Psoas muscle (tissue), 8 donors: Measurements from ENCODE around the gene ZC3H11A. TPM values are rescaled to one million over a fixed set of nuclear protein-coding genes. Genes with fewer than 3 reads are reported as not detected.
"Not testable (repeated sequence)": the region's sequence is repeated elsewhere in the genome, so short reads cannot be mapped to it uniquely, and the experiment has no call there.

Experiments used
- ATAC-seq, 4 donors: fragments of 200-7000 bp; cut with Tn5 transposase; one replicate each; pipeline ENCODE4 v1.9.1; 2020; ENCODE audit warnings: moderate library complexity in 3 of 4, mild to moderate bottlenecking in 2 of 4
- DNase-seq, 2 donors: peaks; one replicate each; pipeline ENCODE4 v3.0.0-alpha.2; 2020
- H3K27ac ChIP-seq: fragments of 200-600 bp; one replicate; pipeline ENCODE4 v1.8.0; 2022
- H3K27me3 ChIP-seq, 3 donors: fragments of 200-600 bp in 1 of 3; one replicate each; pipeline versions ENCODE4 v1.6.1 to v1.8.0; 2013 to 2022; ENCODE audit warnings: low read length in 2 of 3, mild to moderate bottlenecking in 2 of 3, moderate library complexity in 1 of 3; ENCODE audit not compliant: insufficient read depth in 3 of 3
- H3K36me3 ChIP-seq, 2 donors: fragments of 200-600 bp in 1 of 2; one replicate each; pipeline versions ENCODE4 v1.6.1 to v1.8.0; 2013 to 2022; ENCODE audit warnings: low read depth in 1 of 2, mild to moderate bottlenecking in 1 of 2, moderate library complexity in 1 of 2; ENCODE audit not compliant: insufficient read depth in 1 of 2
- H3K4me1 ChIP-seq: fragments of 200-600 bp; one replicate; pipeline ENCODE4 v1.8.0; 2022
- H3K4me3 ChIP-seq: fragments of 200-600 bp; one replicate; pipeline ENCODE4 v1.8.0; 2022; ENCODE audit warnings: mild to moderate bottlenecking
- H3K9me3 ChIP-seq: fragments of 200-600 bp; one replicate; pipeline ENCODE4 v1.8.0; 2022
- WGBS, 3 donors: extraction: QIAGEN DNeasy Blood & Tissue Kit; methylation state at CpG; one replicate each; pipeline versions ENCODE4 v1.1.6 to v1.1.7; 2013; 5-methylcytosine and 5-hydroxymethylcytosine counted together
- intact Hi-C, 2 donors: fragments of 100-400 bp; cut with DNase I; formaldehyde crosslinking; loops; one replicate each; pipeline versions ENCODE4 v1.11.0 to v1.14.2; 2022
- polyA plus RNA-seq, 3 donors: library from polyadenylated mRNA; stranded (reverse); fragments of 200-250 nt; gene quantifications; one replicate each; pipeline ENCODE4 v1.2.3, GENCODE V29; 2013
- total RNA-seq, 4 donors: library from RNA; stranded (reverse); fragmentation: NEBNext Ultra II Directional in 2 of 4; extraction: Animal tissue kit (Norgen Biotek cat#: 25700) in 2 of 4; gene quantifications; one replicate each; pipeline versions ENCODE4 v1.2.1 to v1.2.4, GENCODE V29; 2021 to 2023
- TF ChIP-seq, protein P1 (sequence below): fragments of 200-600 bp; IDR thresholded peaks from one replicate; pipeline ENCODE4 v1.8.0; 2022; ENCODE audit warnings: antibody characterized with exemption
- donor health status: healthy with polysubstance abuse.
- donor health status: DM: no; HTN: no; CAD: no; lungs with moderate emphysema.
- donor health status: Bipolar disorder and iron deficiency.
- donor health status: healthy.
- donor health status: DM: yes; HTN: yes; CAD: no.
- donor health status: DM: no; HTN: no; CAD: no.
- donor health status: DM: no; HTN: no; CAD: no.
- donor health status: DM: yes; HTN: yes; CAD: no.

ZC3H11A gene
- total and polyA plus RNA-seq, 7 donors, result 33.5 to 79.9 (median 48.5) TPM

DNA sequence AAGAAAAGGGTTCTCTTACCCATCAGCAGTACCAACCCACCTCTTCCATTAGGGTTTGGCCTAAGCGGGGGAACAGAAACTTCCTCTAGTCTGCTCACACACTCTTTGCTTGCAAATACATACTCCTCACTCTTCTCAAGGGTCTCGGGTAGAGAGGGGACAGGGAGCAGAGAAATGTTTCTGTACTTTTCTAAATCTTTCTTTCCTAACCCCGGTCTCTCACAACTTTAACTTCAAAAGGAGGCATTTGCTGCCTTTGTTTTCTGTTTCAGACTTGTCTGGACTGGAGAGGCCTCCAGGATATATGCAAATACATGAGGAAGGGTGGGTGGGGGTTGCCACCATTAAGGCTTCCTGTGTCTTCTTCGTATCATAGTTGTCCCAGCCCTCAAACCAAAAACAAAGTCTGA lies 41.0 kb upstream of the ZC3H11A start:
- no peaks in the 10 kb centered on the region for H3K27me3 ChIP-seq
- H3K4me1 ChIP-seq, result peaks cover 2% of the 10 kb centered on the region
- no peaks in the 10 kb centered on the region for H3K9me3 ChIP-seq
- DNase-seq (no peak), ATAC-seq (no peak)
- no peaks in the 10 kb centered on the region for H3K36me3 ChIP-seq
- intact Hi-C loops, result no loop called here
- H3K27ac ChIP-seq, result no peak overlapping the region
- no peak overlapping the region for H3K4me3 ChIP-seq
- TF ChIP-seq, protein P1, sequence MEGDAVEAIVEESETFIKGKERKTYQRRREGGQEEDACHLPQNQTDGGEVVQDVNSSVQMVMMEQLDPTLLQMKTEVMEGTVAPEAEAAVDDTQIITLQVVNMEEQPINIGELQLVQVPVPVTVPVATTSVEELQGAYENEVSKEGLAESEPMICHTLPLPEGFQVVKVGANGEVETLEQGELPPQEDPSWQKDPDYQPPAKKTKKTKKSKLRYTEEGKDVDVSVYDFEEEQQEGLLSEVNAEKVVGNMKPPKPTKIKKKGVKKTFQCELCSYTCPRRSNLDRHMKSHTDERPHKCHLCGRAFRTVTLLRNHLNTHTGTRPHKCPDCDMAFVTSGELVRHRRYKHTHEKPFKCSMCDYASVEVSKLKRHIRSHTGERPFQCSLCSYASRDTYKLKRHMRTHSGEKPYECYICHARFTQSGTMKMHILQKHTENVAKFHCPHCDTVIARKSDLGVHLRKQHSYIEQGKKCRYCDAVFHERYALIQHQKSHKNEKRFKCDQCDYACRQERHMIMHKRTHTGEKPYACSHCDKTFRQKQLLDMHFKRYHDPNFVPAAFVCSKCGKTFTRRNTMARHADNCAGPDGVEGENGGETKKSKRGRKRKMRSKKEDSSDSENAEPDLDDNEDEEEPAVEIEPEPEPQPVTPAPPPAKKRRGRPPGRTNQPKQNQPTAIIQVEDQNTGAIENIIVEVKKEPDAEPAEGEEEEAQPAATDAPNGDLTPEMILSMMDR, result no peak
- 87 to 88% (median 87%) methylated on average over 4 of the region's 4 CpGs for WGBS, 3 donors

DNA sequence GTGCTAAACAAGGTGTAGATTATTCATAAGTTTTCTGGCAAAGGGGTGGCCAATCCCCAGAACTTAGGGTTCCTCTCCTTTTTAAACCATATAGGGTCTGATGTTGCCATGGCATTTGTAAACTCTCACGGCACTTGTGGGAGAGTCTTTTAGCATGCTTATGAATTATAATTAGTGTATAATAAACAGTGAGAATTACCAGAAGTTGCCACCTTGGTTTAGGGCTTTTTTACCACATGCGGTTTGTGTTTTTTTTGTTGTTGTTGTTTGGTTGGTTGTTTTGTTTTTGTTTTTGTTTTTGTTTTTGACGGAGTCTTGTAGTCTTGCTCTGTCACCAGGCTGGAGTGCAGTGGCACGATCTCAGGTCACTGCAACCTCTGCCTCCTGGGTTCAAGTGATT lies 39.4 kb upstream of the ZC3H11A start:
- Histone ChIP-seq H3K27ac (no peak overlapping the region), H3K27me3 (no peaks in the 10 kb centered on the region), H3K4me3 (no peak overlapping the region), H3K9me3 (no peaks in the 10 kb centered on the region), H3K4me1 (peaks cover 2% of the 10 kb centered on the region), H3K36me3 (no peaks in the 10 kb centered on the region)
- WGBS, 3 donors, result 86 to 90% (median 86%) methylated on average over 4 of the region's 4 CpGs
- ATAC-seq (no peak), DNase-seq (no peak)
- TF ChIP-seq, protein P1, result no peak
- intact Hi-C loops, result no loop called here

DNA sequence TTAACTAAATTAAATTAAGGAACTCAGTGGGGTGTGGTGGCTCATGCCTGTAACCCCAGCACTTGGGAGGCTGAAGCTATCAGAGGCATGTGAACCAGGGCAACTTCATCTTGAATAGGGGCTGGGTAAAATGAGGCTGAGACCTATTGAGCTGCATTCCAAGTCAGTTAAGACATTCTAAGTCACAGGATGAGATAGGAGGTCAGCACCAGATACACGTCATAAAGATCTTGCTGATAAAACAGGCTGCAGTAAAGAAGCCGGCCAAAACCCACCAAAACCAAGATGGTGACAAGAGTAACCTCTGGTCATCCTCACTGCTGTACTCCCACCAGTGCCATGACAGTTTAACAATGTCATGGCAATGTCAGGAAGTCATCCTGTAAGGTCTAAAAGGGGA lies 36.7 kb upstream of the ZC3H11A start:
- H3K27me3 ChIP-seq, intact Hi-C loops, H3K36me3 ChIP-seq, H3K27ac ChIP-seq, H3K9me3 ChIP-seq, H3K4me3 ChIP-seq, H3K4me1 ChIP-seq, DNase-seq, ATAC-seq: not testable (repeated sequence)
- WGBS, 3 donors, result 90 to 93% (median 92%) methylated on average over 2 of the region's 2 CpGs

DNA sequence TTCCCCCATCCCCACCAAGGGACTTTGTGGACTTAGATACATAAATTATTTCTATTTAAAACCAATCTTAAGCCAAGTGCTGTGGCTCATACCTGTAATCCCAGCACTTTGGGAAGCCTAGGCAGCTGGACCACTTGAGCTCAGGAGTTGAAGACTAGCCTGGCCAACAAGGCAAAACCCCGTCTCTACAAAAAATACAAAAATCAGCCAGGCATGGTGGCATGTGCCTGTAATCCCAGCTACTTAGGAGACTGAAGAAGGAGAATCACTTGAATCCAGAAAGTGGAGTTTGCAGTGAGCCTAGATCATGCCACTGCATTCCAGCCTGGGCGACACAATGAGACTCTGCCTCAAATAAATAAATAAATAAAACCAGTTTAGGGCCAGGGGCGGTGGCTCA lies 34.9 kb upstream of the ZC3H11A start:
- intact Hi-C loops, result no loop called here

DNA sequence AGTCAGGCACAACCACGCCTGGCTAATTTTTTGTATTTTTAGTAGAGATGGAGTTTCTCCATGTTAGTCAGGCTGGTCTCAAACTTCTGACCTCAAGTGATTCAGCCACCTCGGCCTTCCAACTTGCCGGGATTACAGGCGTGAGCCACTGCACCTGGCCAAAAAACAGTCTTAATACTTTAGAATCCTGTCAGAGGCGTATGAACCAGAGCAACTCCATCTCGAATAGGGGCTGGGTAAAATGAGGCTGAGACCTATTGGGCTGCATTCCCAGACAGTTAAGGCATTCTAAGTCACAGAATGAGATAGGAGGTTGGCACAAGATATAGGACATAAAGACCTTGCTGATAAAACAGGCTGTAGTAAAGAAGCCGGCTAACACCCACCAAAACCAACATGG lies 33.5 kb upstream of the ZC3H11A start:
- H3K27ac ChIP-seq, H3K4me1 ChIP-seq, intact Hi-C loops, H3K4me3 ChIP-seq, H3K36me3 ChIP-seq, H3K27me3 ChIP-seq, H3K9me3 ChIP-seq, DNase-seq, ATAC-seq: not testable (repeated sequence)
- WGBS, 3 donors, result 81 to 85% (median 82%) methylated on average over 7 of the region's 7 CpGs

More for the DNA sequence above, 34.9 kb upstream of the ZC3H11A start:
- TF ChIP-seq, protein P1, result no peak
- Histone ChIP-seq H3K4me3 (no peak overlapping the region), H3K27ac (no peak overlapping the region), H3K9me3 (no peaks in the 10 kb centered on the region), H3K36me3 (no peaks in the 10 kb centered on the region), H3K4me1 (no peaks in the 10 kb centered on the region), H3K27me3 (no peaks in the 10 kb centered on the region)
- no peak for DNase-seq
- ATAC-seq, result no peak
- WGBS, 3 donors, result 88 to 94% (median 93%) methylated on average over 3 of the region's 3 CpGs

DNA sequence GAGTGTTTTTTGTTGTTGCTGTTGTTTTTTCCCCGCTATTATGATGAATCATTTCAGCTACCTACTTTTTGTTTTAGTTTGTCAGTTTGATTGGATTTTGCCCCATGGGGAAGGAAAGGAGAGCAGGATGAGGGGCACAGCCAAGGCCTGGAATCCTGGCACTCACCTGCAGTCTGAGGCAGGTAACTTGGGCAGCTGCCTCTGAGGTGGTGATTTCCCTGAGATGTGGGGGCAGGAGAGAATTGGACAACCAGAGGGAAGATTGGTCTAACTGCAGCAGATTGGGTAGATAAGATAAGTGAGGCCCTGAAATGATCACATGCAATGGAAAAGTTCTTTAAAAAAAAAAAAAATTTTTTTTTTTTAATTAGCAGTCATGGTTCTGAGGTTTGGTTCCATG lies 31.9 kb upstream of the ZC3H11A start:
- TF ChIP-seq, protein P1, result no peak
- intact Hi-C loops, result no loop called here
- Histone ChIP-seq H3K36me3 (no peaks in the 10 kb centered on the region), H3K4me1 (peaks cover under 1% of the 10 kb centered on the region), H3K27me3 (no peaks in the 10 kb centered on the region), H3K27ac (no peak overlapping the region), H3K9me3 (no peaks in the 10 kb centered on the region), H3K4me3 (no peak overlapping the region)
- 94 to 100% (median 96%) methylated on average over 1 of the region's 1 CpG for WGBS, 3 donors
- ATAC-seq, result no peak
- no peak for DNase-seq
